Caco-2 (cell line): Measurements from ENCODE around the gene CDC42BPA. TPM values are rescaled to one million over a fixed set of nuclear protein-coding genes. Genes with fewer than 3 reads are reported as not detected.

Experiments
- BruUV-seq: library from RNA; stranded (reverse); fragments of 400-500 nt; replicated peaks from 2 replicates; lab custom pipeline; 2021; lab: Mats Ljungman, UMichigan
- CTCF ChIA-PET: fragments of 300-600 bp; sonication (Branson Sonifier 250); formaldehyde crosslinking; loops from one replicate; lab custom pipeline; 2022; ENCODE audit warnings: antibody characterized with exemption; lab: Charles Lee
- POLR2A ChIA-PET: fragments of 300-600 bp; sonication (Branson Sonifier 250); formaldehyde crosslinking; loops from one replicate; lab custom pipeline; 2022; ENCODE audit warnings: antibody characterized with exemption; lab: Charles Lee
- DNase-seq, 2 experiments: peaks; one replicate each; pipeline versions ENCODE4 v3.0.0 to v3.0.0-alpha.2; 2020 to 2022
- H3K27me3 ChIP-seq: replicated peaks from 2 replicates; pipeline ENCODE4 v1.6.0; 2011; ENCODE audit warnings: low read length; ENCODE audit not compliant: control insufficient read depth, insufficient read depth
- H3K36me3 ChIP-seq: 2 replicates; pipeline ENCODE4 v1.5.1; 2011; ENCODE audit warnings: low read length; ENCODE audit not compliant: control insufficient read depth, insufficient read depth
- H3K4me1 ChIP-seq: fragments of 250-450 bp; sonication (Bioruptor Pico); 2 replicates; pipeline ENCODE4 v1.5.1; 2020; ENCODE audit warnings: mild to moderate bottlenecking
- H3K4me3 ChIP-seq: 2 replicates; pipeline ENCODE4 v1.5.1; 2011; ENCODE audit warnings: low read depth, mild to moderate bottlenecking, control low read depth, low read length
- H3K9me3 ChIP-seq: fragments of 250-450 bp; sonication (Bioruptor Pico); 2 replicates; pipeline ENCODE4 v1.5.1; 2020; ENCODE audit warnings: mild to moderate bottlenecking, moderate library complexity
- H3K27ac Mint-ChIP-seq: one replicate; pipeline ENCODE4 v1.8.0; 2022; ENCODE audit warnings: mixed read lengths; ENCODE audit not compliant: unreplicated experiment
- H3K27me3 Mint-ChIP-seq: one replicate; pipeline ENCODE4 v1.8.0; 2022; ENCODE audit warnings: mixed read lengths; ENCODE audit not compliant: insufficient read depth, unreplicated experiment
- H3K36me3 Mint-ChIP-seq: one replicate; pipeline ENCODE4 v1.8.0; 2022; ENCODE audit warnings: mild to moderate bottlenecking, mixed read lengths; ENCODE audit not compliant: insufficient read depth, unreplicated experiment
- H3K4me1 Mint-ChIP-seq: one replicate; pipeline ENCODE4 v1.8.0; 2022; ENCODE audit warnings: low read depth, mixed read lengths; ENCODE audit not compliant: unreplicated experiment
- H3K4me3 Mint-ChIP-seq: one replicate; pipeline ENCODE4 v1.8.0; 2022; ENCODE audit warnings: mild to moderate bottlenecking, moderate library complexity, mixed read lengths; ENCODE audit not compliant: unreplicated experiment
- H3K9me3 Mint-ChIP-seq: one replicate; pipeline ENCODE4 v1.8.0; 2022; ENCODE audit warnings: mixed read lengths; ENCODE audit not compliant: unreplicated experiment
- CTCF ChIP-seq, 2 experiments: fragments of 200-600 bp in 1 of 2; IDR thresholded peaks; 1 replicate in 1 of 2; 2 replicates in 1 of 2; pipeline versions ENCODE4 v1.5.1 to v1.8.0; 2011 to 2022; ENCODE audit warnings: antibody characterized with exemption in 1 of 2, control low read depth in 1 of 2, inconsistent platforms in 1 of 2, low read depth in 1 of 2, low read length in 1 of 2, mild to moderate bottlenecking in 1 of 2, moderate library complexity in 1 of 2; ENCODE audit not compliant: insufficient read depth in 1 of 2, severe bottlenecking in 1 of 2, unreplicated experiment in 1 of 2
- intact Hi-C: fragments of 100-400 bp; cut with micrococcal nuclease; formaldehyde crosslinking; loops from one replicate; pipeline ENCODE4 v1.10.0; 2022; ENCODE audit not compliant: unreplicated experiment
- total RNA-seq: library from RNA; stranded (reverse); gene quantifications from 2 replicates; pipeline ENCODE4 v1.2.3, GENCODE V29; 2022

Gene CDC42BPA
- total RNA-seq, 1 experiment from 2014 or later, result 38.3 TPM

GRCh38 chr1:227059076-227059475 lies 259.2 kb downstream of the CDC42BPA start:
- Histone ChIP-seq H3K27me3 (no peaks in the 10 kb centered on the region), H3K9me3 (no peaks in the 10 kb centered on the region), H3K4me1 (no peaks in the 10 kb centered on the region), H3K36me3 (no peaks in the 10 kb centered on the region), H3K4me3 (no peak overlapping the region)
- Mint-ChIP-seq H3K27me3 (no peaks in the 10 kb centered on the region), H3K27ac (no peak overlapping the region), H3K4me3 (no peak overlapping the region), H3K9me3 (no peaks in the 10 kb centered on the region), H3K36me3 (peaks cover 20% of the 10 kb centered on the region), H3K4me1 (no peaks in the 10 kb centered on the region)
- no TSS peak for BruUV-seq
- TF ChIP-seq CTCF (IDR thresholded peaks at IDR 0.05; ENCODE audit: insufficient read depth in 1 of 2, low read depth in 1 of 2, low read length in 1 of 2, severe bottlenecking in 1 of 2, unreplicated experiment in 1 of 2), result no peak
- no peak for DNase-seq
- intact Hi-C loops, result no loop called here
- ChIA-PET POLR2A (no interaction called here), CTCF (interaction anchor here (0.7 kb wide), 1 partner anchor 25 kb away, joined by 8 read pairs; no protein-coding TSS in a partner anchor)

GRCh38 chr1:227058321-227058751 lies 260.0 kb downstream of the CDC42BPA start:
- H3K4me3 Mint-ChIP-seq, result no peak overlapping the region
- no TSS peak for BruUV-seq
- no peak for TF ChIP-seq CTCF (IDR thresholded peaks at IDR 0.05; ENCODE audit: insufficient read depth in 1 of 2, low read depth in 1 of 2, low read length in 1 of 2, severe bottlenecking in 1 of 2, unreplicated experiment in 1 of 2)
- H3K27me3 Mint-ChIP-seq, result no peaks in the 10 kb centered on the region
- POLR2A ChIA-PET, result no interaction called here
- CTCF ChIA-PET, result interaction anchor here (0.7 kb wide), 1 partner anchor 24 kb away, joined by 8 read pairs; no protein-coding TSS in a partner anchor
- no peak for DNase-seq
- Histone ChIP-seq H3K4me1 (no peaks in the 10 kb centered on the region), H3K4me3 (no peak overlapping the region), H3K27me3 (no peaks in the 10 kb centered on the region), H3K9me3 (no peaks in the 10 kb centered on the region), H3K36me3 (no peaks in the 10 kb centered on the region)
- intact Hi-C loops, result no loop called here
- no peaks in the 10 kb centered on the region for H3K9me3 Mint-ChIP-seq
- no peaks in the 10 kb centered on the region for H3K4me1 Mint-ChIP-seq
- no peak overlapping the region for H3K27ac Mint-ChIP-seq
- H3K36me3 Mint-ChIP-seq, result peaks cover 20% of the 10 kb centered on the region

GRCh38 chr1:227049253-227049652 lies 269.0 kb downstream of the CDC42BPA start:
- Mint-ChIP-seq H3K4me3 (no peak overlapping the region), H3K27ac (no peak overlapping the region), H3K27me3 (no peaks in the 10 kb centered on the region), H3K36me3 (peaks cover 19% of the 10 kb centered on the region), H3K4me1 (no peaks in the 10 kb centered on the region), H3K9me3 (no peaks in the 10 kb centered on the region)
- no peak for TF ChIP-seq CTCF (IDR thresholded peaks at IDR 0.05; ENCODE audit: insufficient read depth in 1 of 2, low read depth in 1 of 2, low read length in 1 of 2, severe bottlenecking in 1 of 2, unreplicated experiment in 1 of 2)
- H3K4me1 ChIP-seq, result no peaks in the 10 kb centered on the region
- no peaks in the 10 kb centered on the region for H3K36me3 ChIP-seq
- ChIA-PET POLR2A (no interaction called here), CTCF (no interaction called here)
- no peak for DNase-seq
- no peak overlapping the region for H3K4me3 ChIP-seq
- BruUV-seq, result no TSS peak
- no peaks in the 10 kb centered on the region for H3K9me3 ChIP-seq
- intact Hi-C loops, result no loop called here
- H3K27me3 ChIP-seq, result no peaks in the 10 kb centered on the region
